NCI-H2081 (cell line): ENCODE measurements around the gene RNASE7.

Experiments used
- DNase-seq, 2 experiments: peaks; one replicate each; lab custom pipeline; 2025; lab: John Stamatoyannopoulos, UW

RNASE7 gene

GRCh38 chr14:21043387-21043973 is 1.3 kb downstream of the RNASE7 start:
- no peak for DNase-seq

- DNase-seq = no peak
Observed at GRCh38 chr14:21043974-21044618, 1.9 kb downstream of the RNASE7 start.

GRCh38 chr14:21047378-21047781 is 5.2 kb downstream of the RNASE7 start:
- DNase-seq = no peak

- no peak for DNase-seq
Observed at GRCh38 chr14:21048638-21049037, 6.5 kb downstream of the RNASE7 start.

- no peak for DNase-seq
Observed at GRCh38 chr14:21049271-21049673, 7.1 kb downstream of the RNASE7 start.

- DNase-seq = no peak
Observed at GRCh38 chr14:21050597-21050996, 8.4 kb downstream of the RNASE7 start.

GRCh38 chr14:21053184-21054122 is 11.3 kb downstream of the RNASE7 start:
- DNase-seq = no peak

- DNase-seq = no peak
Observed at GRCh38 chr14:21054123-21054767, 12.1 kb downstream of the RNASE7 start.

- no peak for DNase-seq
Observed at GRCh38 chr14:21054768-21055145, 12.6 kb downstream of the RNASE7 start.

- DNase-seq = no peak
Observed at GRCh38 chr14:21055432-21056117, 13.4 kb downstream of the RNASE7 start.

GRCh38 chr14:21056520-21057163 is 14.5 kb downstream of the RNASE7 start:
- DNase-seq = no peak

GRCh38 chr14:21057803-21058675 is 15.9 kb downstream of the RNASE7 start, which contains the start of gene RNASE8:
TSS of gene RNASE8 (plus strand) at chr14:21057822. CDS start at chr14:21057893, 71 bp downstream.
- no peak for DNase-seq

- no peak for DNase-seq
Observed at GRCh38 chr14:21058903-21059302, 16.7 kb downstream of the RNASE7 start.

GRCh38 chr14:21059842-21060613 is 17.9 kb downstream of the RNASE7 start:
- DNase-seq = no peak

- no peak for DNase-seq
Observed at GRCh38 chr14:21060614-21061346, 18.6 kb downstream of the RNASE7 start.

GRCh38 chr14:21061347-21061668 is 19.1 kb downstream of the RNASE7 start:
- no peak for DNase-seq

- DNase-seq = no peak
Observed at GRCh38 chr14:21063479-21063878, 21.3 kb downstream of the RNASE7 start.

GRCh38 chr14:21066882-21067502 is 24.8 kb downstream of the RNASE7 start:
- DNase-seq = peak; percentile 27 to 31
